SK-MEL-5 (cell line): Measurements from ENCODE around the gene MICAL3. TPM values are rescaled to one million over a fixed set of nuclear protein-coding genes. Genes with fewer than 3 reads are reported as not detected.

Experiments
- DNase-seq: peaks from one replicate; pipeline ENCODE4 v3.0.0-alpha.2; 2016; ENCODE audit warnings: low read depth, low spot score
- in situ Hi-C: cut with HindIII; loops from 2 replicates; pipeline ENCODE4 v1.10.0; 2016; ENCODE audit warnings: low sequenced_read_pairs, high pct_unique_total_duplicates, low pct_unique_long_range_greater_than_20kb
- total RNA-seq: library from RNA; depleted of rRNA; stranded (reverse); fragments of >200 nt; shearing (Covaris generic); gene quantifications from 2 replicates; pipeline ENCODE4 v1.2.3, GENCODE V29; 2014

Gene MICAL3
- total RNA-seq, 1 experiment from 2014 or later, result 36.6 TPM

GRCh38 chr22:17783773-17784480 is 240.4 kb downstream of the MICAL3 start:
- in situ Hi-C loops, result no loop called here
- DNase-seq, result no peak

GRCh38 chr22:17783312-17783711 is 241.0 kb downstream of the MICAL3 start:
- in situ Hi-C loops, result no loop called here
- no peak for DNase-seq

GRCh38 chr22:17782621-17783020 is 241.7 kb downstream of the MICAL3 start:
- in situ Hi-C loops, result no loop called here
- no peak for DNase-seq

- in situ Hi-C loops, result no loop called here
- no peak for DNase-seq
These were observed 242.2 kb downstream of the MICAL3 start for GRCh38 chr22:17782158-17782557.

GRCh38 chr22:17781319-17782031 is 242.9 kb downstream of the MICAL3 start:
- DNase-seq, result no peak
- in situ Hi-C loops, result no loop called here

GRCh38 chr22:17780741-17781318 is 243.5 kb downstream of the MICAL3 start:
- DNase-seq, result no peak
- in situ Hi-C loops, result no loop called here

GRCh38 chr22:17780116-17780740 is 244.1 kb downstream of the MICAL3 start:
- no peak for DNase-seq
- in situ Hi-C loops, result no loop called here

GRCh38 chr22:17779286-17780115 is 244.9 kb downstream of the MICAL3 start:
- no peak for DNase-seq
- in situ Hi-C loops, result no loop called here

- in situ Hi-C loops, result no loop called here
- DNase-seq, result no peak
These were observed 245.9 kb downstream of the MICAL3 start for GRCh38 chr22:17778412-17778976.

- in situ Hi-C loops, result no loop called here
- no peak for DNase-seq
These were observed 246.7 kb downstream of the MICAL3 start for GRCh38 chr22:17777717-17778044.

GRCh38 chr22:17777005-17777716 is 247.2 kb downstream of the MICAL3 start:
- in situ Hi-C loops, result no loop called here
- no peak for DNase-seq

- no peak for DNase-seq
- in situ Hi-C loops, result no loop called here
These were observed 248.4 kb downstream of the MICAL3 start for GRCh38 chr22:17775781-17776465.

GRCh38 chr22:17774926-17775685 is 249.3 kb downstream of the MICAL3 start:
- in situ Hi-C loops, result no loop called here
- no peak for DNase-seq

GRCh38 chr22:17774206-17774925 is 250.0 kb downstream of the MICAL3 start, which contains the start of gene BID:
TSS of gene BID (minus strand) at chr22:17774469. CDS start at chr22:17750116, 24,353 bp downstream.
- in situ Hi-C loops, result no loop called here
- no peak for DNase-seq

- in situ Hi-C loops, result no loop called here
- peak; percentile 26 for DNase-seq
These were observed 250.7 kb downstream of the MICAL3 start for GRCh38 chr22:17773606-17774205.
